K562 (cell line): ENCODE measurements around the gene PAF1. TPM values are rescaled to one million over a fixed set of nuclear protein-coding genes. Genes with fewer than 3 reads are reported as not detected.

Source experiments
- BCL6 ChIP-seq: fragments of 250-450 bp; sonication (Bioruptor Pico); IDR thresholded peaks from 2 replicates; pipeline ENCODE4 v1.4.0; 2020
- BRF1 ChIP-seq: IDR thresholded peaks from 3 replicates; pipeline ENCODE4 v1.6.1; 2011; ENCODE audit warnings: borderline replicate concordance, mild to moderate bottlenecking; ENCODE audit not compliant: insufficient read length; ENCODE audit errors: extremely low read depth
- CSDE1 ChIP-seq, 2 experiments: fragments of 450-650 bp; IDR thresholded peaks; 2 replicates each; pipeline ENCODE4 v1.6.1; 2016; ENCODE audit warnings: mild to moderate bottlenecking in 1 of 2
- ETV6 ChIP-seq, 3 experiments: fragments of 150-350 bp in 1 of 3; sonication (generic) in 1 of 3; formaldehyde crosslinking in 1 of 3; IDR thresholded peaks; 2 replicates each; pipeline versions ENCODE4 v1.6.1 to v1.8.0; 2014 to 2022; ENCODE audit warnings: borderline replicate concordance in 2 of 3, low read depth in 2 of 3, antibody characterized with exemption in 1 of 3, low read length in 1 of 3, mild to moderate bottlenecking in 1 of 3, missing genetic modification reagents in 1 of 3
- FOXA1 ChIP-seq: fragments of 450-650 bp; IDR thresholded peaks from 2 replicates; pipeline ENCODE4 v1.6.1; 2016; ENCODE audit warnings: mild to moderate bottlenecking, borderline replicate concordance
- HDAC1 ChIP-seq, 2 experiments: fragments of 450-650 bp; IDR thresholded peaks; 2 replicates each; pipeline ENCODE4 v1.6.1; 2016 to 2017; ENCODE audit warnings: inconsistent platforms in 1 of 2, mild to moderate bottlenecking in 1 of 2, moderate library complexity in 1 of 2
- MAFK ChIP-seq: IDR thresholded peaks from 2 replicates; pipeline ENCODE4 v1.6.1; 2011; ENCODE audit warnings: low read length, improper control_type of control experiment
- NFIC ChIP-seq: fragments of 450-650 bp; IDR thresholded peaks from 2 replicates; pipeline ENCODE4 v1.6.1; 2017; ENCODE audit warnings: mild to moderate bottlenecking, inconsistent platforms
- POLR2B ChIP-seq: fragments of 450-650 bp; IDR thresholded peaks from 2 replicates; pipeline ENCODE4 v1.6.1; 2018; ENCODE audit warnings: low read depth; ENCODE audit not compliant: partially characterized antibody
- SETDB1 ChIP-seq: IDR thresholded peaks from one replicate; pipeline ENCODE4 v1.6.1; 2012; ENCODE audit warnings: low read length, control low read depth, inconsistent platforms
- SIX5 ChIP-seq, 2 experiments: IDR thresholded peaks; 2 replicates each; pipeline ENCODE4 v1.6.1; 2011; ENCODE audit warnings: low read length in 2 of 2, borderline replicate concordance in 1 of 2, low read depth in 1 of 2, mild to moderate bottlenecking in 1 of 2, moderate library complexity in 1 of 2; ENCODE audit not compliant: insufficient read depth in 1 of 2
- SMARCB1 ChIP-seq: IDR thresholded peaks from 2 replicates; pipeline ENCODE4 v1.6.1; 2011; ENCODE audit warnings: improper control_type of control experiment, low read depth; ENCODE audit not compliant: insufficient read length
- SOX6 ChIP-seq: fragments of 450-650 bp; IDR thresholded peaks from 2 replicates; pipeline ENCODE4 v1.6.1; 2014; ENCODE audit warnings: mild to moderate bottlenecking
- STAT5A ChIP-seq: IDR thresholded peaks from 2 replicates; pipeline ENCODE4 v1.6.1; 2012; ENCODE audit warnings: low read length, inconsistent platforms, borderline replicate concordance
- ZBTB17 ChIP-seq: fragments of 450-650 bp; formaldehyde crosslinking; IDR thresholded peaks from 2 replicates; pipeline ENCODE4 v1.4.0; 2020; ENCODE audit warnings: mild to moderate bottlenecking
- ZKSCAN1 ChIP-seq: fragments of 150-350 bp; IDR thresholded peaks from 2 replicates; pipeline ENCODE4 v1.6.1; 2016; ENCODE audit warnings: low read depth, low read length
- ZNF174 ChIP-seq: fragments of 250-450 bp; sonication (Bioruptor Pico); IDR thresholded peaks from 2 replicates; pipeline ENCODE4 v1.4.0; 2020; ENCODE audit warnings: mild to moderate bottlenecking
- ZNF780A ChIP-seq: fragments of 250-450 bp; sonication (Bioruptor Pico); IDR thresholded peaks from 2 replicates; pipeline ENCODE4 v1.5.0; 2021; ENCODE audit warnings: mild to moderate bottlenecking
- polyA plus RNA-seq, 8 experiments: library from polyadenylated mRNA; depleted of rRNA in 4 of 8; stranded (reverse) in 5 of 8; unstranded in 3 of 8; fragments of >200 nt; fragmentation: Nextera tagmentation in 2 of 8; fragmentation: Illumina TruSeq in 1 of 8; extraction: Ambion mirVana in 2 of 8; extraction: Trizol in 1 of 8; gene quantifications; 2 replicates each; pipeline versions ENCODE4 v1.2.1 to v1.2.3, GENCODE V29; 2011 to 2014; ENCODE audit warnings: inconsistent platforms in 1 of 8, missing spikeins in 1 of 8
- total RNA-seq, 7 experiments: library from RNA; depleted of rRNA in 6 of 7; stranded (reverse); fragments of >200 nt in 6 of 7; fragmentation: Illumina TruSeq in 2 of 7; extraction: Trizol in 2 of 7; gene quantifications; 2 replicates each; pipeline versions ENCODE4 v1.2.1 to v1.2.3, GENCODE V29; 2011 to 2021; ENCODE audit warnings: low replicate concordance in 1 of 7
- TF ChIP-seq, protein P1 (sequence below), 2 experiments: IDR thresholded peaks in 1 of 2; conservative IDR thresholded peaks in 1 of 2; 2 replicates each; pipeline ENCODE4 v1.6.1; 2016; ENCODE audit warnings: low read depth in 2 of 2, mild to moderate bottlenecking in 1 of 2, missing compliant biosample characterization in 1 of 2, missing genetic modification characterization in 1 of 2, moderate library complexity in 1 of 2
- TF ChIP-seq, protein P2 (sequence below), 2 experiments: fragments of 200-800 bp in 1 of 2; sonication (Bioruptor generic) in 1 of 2; sonication (generic) in 1 of 2; formaldehyde crosslinking in 1 of 2; IDR thresholded peaks in 1 of 2; conservative IDR thresholded peaks in 1 of 2; 2 replicates each; pipeline versions ENCODE4 v1.5.0 to v1.6.1; 2016 to 2020; ENCODE audit warnings: missing compliant biosample characterization in 1 of 2, missing genetic modification characterization in 1 of 2, missing genetic modification reagents in 1 of 2

Gene PAF1
- total and polyA plus RNA-seq, 9 of the 15 experiments (the other 6 are each of a cell fraction or from before 2014, with no cell fraction given) = 1.5 to 45.0 (median 33.8) TPM

DNA sequence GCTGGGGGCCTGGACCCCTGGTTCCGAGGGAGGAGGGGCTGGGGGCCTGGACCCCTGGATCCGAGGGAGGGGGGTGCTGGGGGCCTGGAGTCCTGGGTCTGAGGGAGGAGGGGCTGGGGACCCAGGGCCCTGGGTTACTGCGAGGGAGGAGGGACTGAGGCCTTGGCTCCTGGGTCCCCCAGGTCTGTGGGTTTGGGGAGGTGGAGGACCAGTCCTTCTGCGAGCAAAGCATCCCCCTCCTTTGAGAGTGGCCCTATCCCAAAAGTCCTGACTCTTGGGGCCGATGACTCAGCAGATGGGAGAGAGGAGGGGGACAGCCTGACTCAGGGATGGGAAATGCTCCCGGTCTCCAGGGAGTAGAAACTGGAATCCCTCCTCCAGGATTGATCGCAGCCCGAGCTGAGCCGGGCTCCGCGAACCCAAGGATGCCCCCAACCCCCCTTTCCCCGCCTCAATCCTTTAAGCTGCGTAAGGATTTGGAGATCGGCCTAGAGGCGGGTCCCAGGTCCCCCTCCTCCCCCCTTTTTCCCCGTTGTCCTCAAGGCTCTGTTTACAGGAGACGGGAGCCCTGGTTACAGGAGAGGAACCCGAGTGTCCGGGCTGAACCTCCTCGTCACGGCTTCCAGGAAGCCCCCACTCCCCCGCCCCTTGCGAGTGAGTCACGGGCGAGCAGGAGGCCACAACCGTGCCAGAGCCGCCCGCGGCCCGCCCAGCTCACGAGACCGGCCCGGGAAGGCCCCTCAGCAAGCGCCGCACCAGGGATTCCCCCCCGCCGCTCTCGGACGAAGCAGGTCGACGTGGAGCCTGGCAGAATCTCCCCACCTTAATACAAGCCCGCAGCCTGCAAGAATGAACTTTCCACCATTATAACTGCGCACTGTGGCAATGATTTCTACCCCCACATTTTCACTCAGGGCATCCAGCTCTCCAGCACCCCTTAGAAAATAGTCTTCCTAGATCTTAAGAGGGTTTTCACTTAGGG, 12.7 kb upstream of the PAF1 start (continued):
- TF ChIP-seq, protein P1, sequence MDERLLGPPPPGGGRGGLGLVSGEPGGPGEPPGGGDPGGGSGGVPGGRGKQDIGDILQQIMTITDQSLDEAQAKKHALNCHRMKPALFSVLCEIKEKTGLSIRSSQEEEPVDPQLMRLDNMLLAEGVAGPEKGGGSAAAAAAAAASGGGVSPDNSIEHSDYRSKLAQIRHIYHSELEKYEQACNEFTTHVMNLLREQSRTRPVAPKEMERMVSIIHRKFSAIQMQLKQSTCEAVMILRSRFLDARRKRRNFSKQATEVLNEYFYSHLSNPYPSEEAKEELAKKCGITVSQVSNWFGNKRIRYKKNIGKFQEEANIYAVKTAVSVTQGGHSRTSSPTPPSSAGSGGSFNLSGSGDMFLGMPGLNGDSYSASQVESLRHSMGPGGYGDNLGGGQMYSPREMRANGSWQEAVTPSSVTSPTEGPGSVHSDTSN (CRISPR knock-in tag; IDR thresholded peaks at IDR 0.05; ENCODE audit: low read depth) = no peak
- TF ChIP-seq, protein P1 (tag; conservative IDR thresholded peaks at IDR 0.05; ENCODE audit: low read depth) = no peak
- TF ChIP-seq MAFK (peak; percentile 69; the same call in 1 of the 2 replicates), SETDB1 (no peak), ZKSCAN1 (no peak), SOX6 (peak; percentile 52), CSDE1 (IDR thresholded peaks at IDR 0.05) (no peak), ZNF174 (CRISPR knock-in tag) (no peak), FOXA1 (no peak), ETV6 (IDR thresholded peaks at IDR 0.05; ENCODE audit: borderline replicate concordance in 1 of 2, low read depth in 2 of 2, low read length in 1 of 2) (peak; percentile 60 to 70; a peak in 2 of 4 replicates), ETV6 (CRISPR knock-in tag; IDR thresholded peaks at IDR 0.05; ENCODE audit: borderline replicate concordance) (no peak), STAT5A (peak; percentile 61; the same call in 1 of the 2 replicates), HDAC1 (IDR thresholded peaks at IDR 0.05) (0 out of 4 replicates have a peak, but pooled peaks of 1 of the 2 experiments have one; percentile 37), SIX5 (IDR thresholded peaks at IDR 0.05; ENCODE audit: borderline replicate concordance in 1 of 2, insufficient read depth in 1 of 2, low read depth in 1 of 2, low read length in 2 of 2) (no peak), BCL6 (no peak), ZBTB17 (CRISPR knock-in tag) (0 out of 2 replicates have a peak, but pooled peaks have one; percentile 29), NFIC (peak; percentile 52), POLR2B (peak; percentile 22), ZNF780A (CRISPR knock-in tag) (no peak), BRF1 (no peak), SMARCB1 (no peak)
- TF ChIP-seq, protein P2, sequence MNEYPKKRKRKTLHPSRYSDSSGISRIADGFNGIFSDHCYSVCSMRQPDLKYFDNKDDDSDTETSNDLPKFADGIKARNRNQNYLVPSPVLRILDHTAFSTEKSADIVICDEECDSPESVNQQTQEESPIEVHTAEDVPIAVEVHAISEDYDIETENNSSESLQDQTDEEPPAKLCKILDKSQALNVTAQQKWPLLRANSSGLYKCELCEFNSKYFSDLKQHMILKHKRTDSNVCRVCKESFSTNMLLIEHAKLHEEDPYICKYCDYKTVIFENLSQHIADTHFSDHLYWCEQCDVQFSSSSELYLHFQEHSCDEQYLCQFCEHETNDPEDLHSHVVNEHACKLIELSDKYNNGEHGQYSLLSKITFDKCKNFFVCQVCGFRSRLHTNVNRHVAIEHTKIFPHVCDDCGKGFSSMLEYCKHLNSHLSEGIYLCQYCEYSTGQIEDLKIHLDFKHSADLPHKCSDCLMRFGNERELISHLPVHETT (CRISPR knock-in tag; conservative IDR thresholded peaks at IDR 0.05 in 1 of 2, IDR thresholded peaks at IDR 0.05 in 1 of 2) = no peak
